NCI-H1417 (cell line): ENCODE measurements around the gene MCHR2.
A peak's percentile ranks its signal among the peaks of the same experiment; 100 is the strongest.
"Not testable (repeated sequence)": the region's sequence is repeated elsewhere in the genome, so short reads cannot be mapped to it uniquely, and the experiment has no call there.

Source experiments
- DNase-seq, 3 experiments: peaks; one replicate each; lab custom pipeline; 2025; lab: John Stamatoyannopoulos, UW

The MCHR2 gene, protein sequence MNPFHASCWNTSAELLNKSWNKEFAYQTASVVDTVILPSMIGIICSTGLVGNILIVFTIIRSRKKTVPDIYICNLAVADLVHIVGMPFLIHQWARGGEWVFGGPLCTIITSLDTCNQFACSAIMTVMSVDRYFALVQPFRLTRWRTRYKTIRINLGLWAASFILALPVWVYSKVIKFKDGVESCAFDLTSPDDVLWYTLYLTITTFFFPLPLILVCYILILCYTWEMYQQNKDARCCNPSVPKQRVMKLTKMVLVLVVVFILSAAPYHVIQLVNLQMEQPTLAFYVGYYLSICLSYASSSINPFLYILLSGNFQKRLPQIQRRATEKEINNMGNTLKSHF

DNA sequence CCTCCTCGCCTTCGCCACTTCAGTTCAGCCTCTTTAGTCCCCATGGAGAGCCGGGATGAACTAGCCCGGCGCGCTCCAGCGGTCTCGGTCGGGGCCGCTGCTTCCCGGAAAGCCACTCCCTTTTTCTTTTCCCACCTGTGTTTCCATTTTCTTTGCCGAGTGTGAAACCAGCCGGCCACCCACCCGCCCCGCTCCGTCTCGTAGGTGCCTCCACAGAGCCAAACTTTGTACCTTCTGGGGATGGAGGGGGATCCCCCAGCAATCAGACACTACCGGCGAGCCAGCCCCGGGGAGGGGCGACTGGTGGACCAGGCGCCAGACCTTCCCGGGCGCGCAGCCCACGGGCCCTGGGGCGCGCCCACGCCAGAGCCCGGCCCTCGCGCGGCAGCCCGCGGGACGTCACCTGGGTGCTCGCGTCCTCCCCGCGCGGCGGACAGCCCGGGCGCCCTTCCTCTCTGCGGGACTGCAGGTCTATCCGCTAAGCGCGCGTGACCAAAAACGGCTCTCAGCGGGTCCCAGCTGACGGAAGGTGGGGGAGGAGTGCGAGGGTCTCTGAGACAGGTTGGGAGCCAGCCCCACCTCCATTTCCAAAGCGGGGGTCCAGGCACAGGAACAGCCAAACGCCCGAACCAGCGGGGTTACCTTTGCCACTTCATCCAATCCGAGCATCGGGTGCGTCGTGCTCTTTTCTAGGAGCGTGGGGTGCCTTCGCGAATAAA, at the start of gene MCHR2:
Gene MCHR2, minus strand, starts transcription at position 691 of the 719 bp plus-strand sequence. CDS start 38,076 bp downstream, outside the sequence.
- DNase-seq, result no peak

DNA sequence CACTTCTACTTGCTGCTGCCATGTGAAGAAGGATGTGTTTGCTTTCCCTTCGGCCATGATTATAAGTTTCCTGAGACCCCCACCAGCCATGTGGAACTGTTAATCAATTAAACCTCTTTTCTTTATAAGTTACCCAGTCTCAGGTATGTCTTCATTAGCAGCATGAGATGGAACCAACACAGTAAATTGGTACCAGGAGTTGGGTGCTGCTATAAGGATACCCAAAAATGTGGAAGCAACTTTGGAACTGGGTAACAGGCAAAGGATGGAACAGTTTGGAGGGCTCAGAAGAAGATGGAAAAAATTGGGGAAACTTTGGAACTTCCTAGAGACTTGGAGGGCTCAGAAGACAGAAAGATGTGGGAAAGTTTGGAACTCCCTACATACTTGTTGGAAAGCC, 44.5 kb upstream of the MCHR2 start:
- DNase-seq, result not testable (repeated sequence)

DNA sequence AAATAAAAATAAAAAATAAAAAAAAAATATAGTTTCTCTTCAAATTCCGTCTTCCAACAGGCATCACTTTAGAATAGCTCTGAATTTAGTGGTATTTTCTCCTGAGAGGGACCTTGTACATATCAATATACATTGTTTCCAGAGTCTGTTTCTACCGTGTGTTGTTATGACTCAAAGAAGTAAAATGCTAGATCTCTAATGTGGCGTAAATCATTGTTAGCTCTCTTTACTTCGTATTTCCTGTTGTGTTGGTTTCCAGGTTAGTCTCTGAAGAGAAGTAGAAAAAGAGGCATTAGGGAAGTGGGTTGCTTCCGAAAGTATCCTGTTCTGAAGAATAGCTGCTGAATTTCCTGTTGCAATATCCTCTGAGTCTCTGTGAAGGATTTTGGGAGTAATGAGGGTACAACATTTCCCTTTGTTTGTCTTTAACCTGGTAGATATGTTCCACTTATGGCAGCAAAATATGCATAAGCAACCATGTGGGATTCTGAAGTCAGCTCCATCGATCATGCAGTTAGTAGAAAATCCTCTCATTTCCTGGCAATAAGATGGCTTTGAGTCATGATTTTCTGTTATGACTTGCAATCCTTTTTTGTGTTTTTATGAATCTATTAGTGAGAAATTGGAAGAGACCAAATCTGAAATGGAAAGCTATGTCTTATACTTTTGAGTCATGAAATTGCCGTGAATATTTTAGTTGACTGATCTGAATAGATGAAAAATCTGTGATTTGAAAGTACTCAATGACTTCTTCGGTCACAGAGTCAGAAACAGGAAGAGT, 42.0 kb upstream of the MCHR2 start:
- no peak for DNase-seq

DNA sequence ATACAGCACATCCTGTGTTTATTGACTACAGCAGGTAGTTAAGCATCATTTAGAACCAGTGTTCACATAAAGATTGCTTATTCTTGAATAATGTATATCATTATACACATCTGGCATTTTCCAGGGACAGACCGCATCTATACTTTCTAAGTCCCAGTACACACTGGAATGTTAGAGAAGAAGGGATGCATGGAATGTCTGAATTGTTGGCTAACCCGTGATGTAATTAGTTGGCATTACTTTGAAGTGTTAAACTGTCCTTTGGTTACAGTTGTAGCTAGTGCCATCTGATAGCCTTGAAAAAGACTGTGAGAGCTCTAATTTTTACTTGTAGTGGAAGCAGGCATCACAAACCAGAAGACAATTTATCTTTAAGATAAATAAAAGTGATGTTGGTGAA, 29.8 kb upstream of the MCHR2 start:
- DNase-seq, result no peak

DNA sequence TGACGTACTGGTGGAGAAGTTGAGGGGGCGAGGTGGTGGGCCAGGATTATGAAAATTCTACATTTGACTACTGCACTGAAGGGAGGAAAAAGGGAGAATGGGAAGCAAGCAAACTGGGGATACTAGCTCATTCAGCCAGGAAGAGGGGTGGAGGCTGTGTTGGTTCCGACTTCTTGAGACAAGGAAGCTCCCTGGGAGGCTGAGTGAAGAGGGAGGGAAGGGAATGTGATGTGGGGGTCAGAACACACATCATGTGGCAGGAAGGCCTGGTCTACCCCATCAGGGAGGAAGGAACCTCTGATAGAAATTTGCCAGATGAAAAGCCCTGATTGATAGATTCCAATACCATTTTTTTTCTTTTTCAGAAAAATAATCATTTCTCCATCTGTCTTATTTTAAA, 28.8 kb upstream of the MCHR2 start:
- DNase-seq, result no peak

DNA sequence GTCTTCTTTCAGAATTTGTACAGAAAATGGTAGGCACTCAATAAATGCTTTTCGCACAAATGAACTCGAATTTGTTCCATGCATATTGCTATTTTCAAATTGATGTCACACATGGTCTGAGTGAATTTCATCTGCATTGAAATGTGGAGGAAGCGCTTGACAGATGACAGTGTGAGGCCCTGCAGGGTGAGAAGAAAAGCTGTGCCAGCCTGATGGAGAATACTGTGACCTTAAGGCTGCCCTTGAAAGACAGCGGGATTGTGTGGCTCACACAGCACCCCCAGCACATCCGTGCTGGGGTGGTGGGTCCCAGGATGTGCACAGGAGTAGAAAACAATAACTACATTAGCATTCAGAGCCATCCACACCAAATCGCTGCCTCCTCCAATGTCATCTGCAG, 14.8 kb upstream of the MCHR2 start:
- no peak for DNase-seq

DNA sequence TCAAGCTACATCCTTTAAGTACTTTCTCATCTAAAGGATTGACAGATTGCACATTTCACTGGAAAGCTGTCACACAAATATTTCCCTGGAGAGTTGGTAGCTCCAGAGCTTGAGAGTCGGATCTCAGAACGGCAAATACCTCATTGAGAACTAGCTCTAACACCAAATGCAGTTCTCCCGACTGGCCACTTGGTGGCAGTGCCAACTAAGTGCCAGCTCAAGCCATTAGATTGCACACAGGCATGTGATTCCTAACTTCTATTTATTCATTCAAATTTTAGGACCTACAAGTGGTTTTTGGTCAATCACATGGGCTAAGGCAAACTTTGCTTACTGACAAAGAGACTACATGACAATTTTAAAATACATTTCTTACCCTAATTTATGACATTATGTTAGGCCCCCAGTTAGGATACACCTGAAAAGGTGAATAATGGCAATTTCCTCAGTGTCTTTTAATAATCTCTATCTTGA, 7.9 kb upstream of the MCHR2 start:
- peak; percentile 40 to 76 (median 54) for DNase-seq

DNA sequence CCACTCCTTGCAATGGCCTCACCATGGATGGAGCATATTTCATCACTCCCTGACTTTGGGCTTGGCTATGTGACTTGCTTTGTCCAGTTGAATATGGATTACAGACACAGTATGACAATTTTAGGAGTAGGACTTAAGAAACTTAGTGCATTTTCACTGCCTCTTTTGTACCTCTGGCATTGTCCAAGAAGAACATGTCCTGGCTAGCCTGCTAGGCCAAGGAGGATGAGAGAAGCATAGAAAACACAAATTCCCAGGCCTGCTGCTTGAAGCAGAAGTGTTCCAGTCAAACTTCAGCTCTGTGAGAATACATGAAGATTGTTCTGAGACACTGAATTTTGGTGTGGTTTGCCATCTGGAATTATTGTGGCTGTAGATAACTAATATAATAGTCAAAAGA, 3.1 kb upstream of the MCHR2 start:
- DNase-seq, result no peak

DNA sequence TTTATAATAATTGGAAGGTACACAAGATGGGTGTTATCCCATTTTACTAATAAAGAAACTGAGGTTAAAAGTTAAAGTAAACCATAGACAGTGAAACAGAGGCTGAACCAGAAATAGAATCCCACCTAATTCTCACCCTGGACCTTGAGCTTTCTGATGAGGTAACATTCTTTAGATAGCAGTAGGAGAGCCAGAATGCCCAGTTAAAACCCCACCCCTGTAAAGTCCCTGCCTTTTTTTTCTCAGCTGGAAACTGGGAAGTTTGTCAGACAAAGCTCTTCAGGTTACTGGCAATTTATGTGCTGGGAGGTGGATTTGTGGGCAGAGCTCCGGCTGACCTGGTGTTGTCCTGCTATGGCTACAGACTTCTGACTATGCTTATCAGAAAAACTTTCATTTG, 1.9 kb upstream of the MCHR2 start:
- DNase-seq, result no peak

DNA sequence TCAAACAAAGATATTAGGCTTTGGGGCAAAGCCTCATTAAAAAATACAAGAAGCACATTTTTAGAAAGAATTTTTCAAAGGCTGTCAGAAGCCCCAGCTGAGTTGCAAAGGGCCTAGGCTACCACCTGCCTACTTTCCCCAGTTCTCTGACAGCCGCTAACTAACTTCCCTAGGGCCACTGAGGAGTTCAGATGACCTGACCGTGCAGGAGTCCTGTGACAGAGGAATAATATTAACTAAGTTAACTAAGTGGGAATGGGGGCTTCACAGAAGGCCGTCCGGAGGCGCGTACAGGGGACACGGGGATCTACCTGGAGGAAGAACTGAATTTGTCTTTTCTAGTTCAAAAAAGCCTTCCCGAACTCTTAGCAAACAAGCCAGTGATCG, 884 bp downstream of the MCHR2 start:
- DNase-seq, result no peak

DNA sequence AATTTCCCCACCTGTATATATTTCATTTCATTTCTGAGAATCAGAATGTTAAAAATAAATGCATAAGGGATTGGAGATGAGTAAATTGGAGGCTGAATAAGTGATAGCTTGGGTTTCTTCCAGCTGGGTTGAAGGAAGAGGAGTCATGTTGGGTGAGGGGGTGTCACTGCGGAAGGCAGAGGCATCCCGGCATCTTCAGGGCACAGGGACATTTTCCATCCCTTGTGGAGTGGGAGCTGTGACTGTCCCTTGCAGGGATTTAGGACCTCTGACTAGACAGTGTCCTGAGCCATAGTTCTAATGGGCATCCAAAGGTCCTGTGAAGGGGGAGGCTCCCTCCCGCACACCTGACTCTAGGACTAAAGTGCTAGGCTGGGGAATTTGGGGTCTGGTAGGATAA, 2.1 kb downstream of the MCHR2 start:
- DNase-seq, result no peak

DNA sequence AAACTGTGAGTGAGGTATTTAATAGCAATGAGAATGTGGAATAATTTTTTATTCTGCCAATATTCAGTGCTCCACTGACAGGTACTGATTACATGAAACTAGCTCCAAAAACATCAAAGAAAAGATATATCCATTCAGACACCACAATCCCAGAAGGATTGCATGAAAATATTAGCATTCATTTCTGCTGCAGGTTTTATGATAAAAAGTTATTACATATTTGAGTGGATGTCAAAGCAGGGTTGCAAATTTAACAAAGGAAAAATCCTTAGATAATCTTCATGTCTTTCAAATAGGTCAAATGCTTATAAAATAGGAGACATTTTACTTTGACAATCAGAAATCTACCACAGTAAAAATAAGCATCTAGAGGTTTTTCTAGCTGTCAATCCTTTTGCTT, 13.3 kb downstream of the MCHR2 start:
- DNase-seq, result no peak

DNA sequence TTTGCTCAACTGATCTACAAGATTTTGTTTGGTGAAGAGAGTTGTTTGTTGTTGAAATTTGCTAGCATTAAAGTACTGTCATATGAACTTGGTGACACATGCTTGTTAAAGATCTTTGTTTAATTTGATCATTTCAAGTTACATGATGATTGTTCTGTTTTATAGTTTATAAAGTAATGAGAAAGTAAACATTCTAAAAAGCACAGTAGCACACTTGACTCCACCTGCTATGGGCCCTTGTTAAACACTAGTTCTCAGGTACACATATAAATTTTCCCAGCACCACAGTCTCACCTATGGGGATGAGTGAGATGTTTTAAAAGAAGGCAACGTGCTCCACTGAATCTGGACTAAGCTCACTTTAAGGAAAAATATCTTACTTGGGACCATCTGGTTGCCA, 14.1 kb downstream of the MCHR2 start:
- peak in 1 of 3 experiments; percentile 56 for DNase-seq

DNA sequence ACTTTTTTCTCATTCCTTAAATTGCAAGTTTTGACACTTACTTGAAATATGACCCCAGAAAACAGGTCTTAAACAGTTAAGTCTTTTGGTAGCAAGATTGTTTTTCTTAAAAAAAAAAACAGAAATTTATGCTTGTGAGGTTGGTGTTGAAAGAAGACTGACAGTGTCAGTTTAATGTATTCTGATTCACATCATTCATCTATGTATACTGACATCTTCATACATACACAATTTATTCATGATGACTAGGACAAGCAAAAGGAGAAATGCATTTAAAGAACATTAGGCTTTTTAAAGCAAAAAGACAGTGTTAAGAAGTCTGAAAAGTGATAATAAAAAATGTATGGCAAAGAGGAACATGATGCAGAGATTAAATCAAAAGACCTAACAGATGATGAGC, 27.0 kb downstream of the MCHR2 start:
- DNase-seq, result no peak

DNA sequence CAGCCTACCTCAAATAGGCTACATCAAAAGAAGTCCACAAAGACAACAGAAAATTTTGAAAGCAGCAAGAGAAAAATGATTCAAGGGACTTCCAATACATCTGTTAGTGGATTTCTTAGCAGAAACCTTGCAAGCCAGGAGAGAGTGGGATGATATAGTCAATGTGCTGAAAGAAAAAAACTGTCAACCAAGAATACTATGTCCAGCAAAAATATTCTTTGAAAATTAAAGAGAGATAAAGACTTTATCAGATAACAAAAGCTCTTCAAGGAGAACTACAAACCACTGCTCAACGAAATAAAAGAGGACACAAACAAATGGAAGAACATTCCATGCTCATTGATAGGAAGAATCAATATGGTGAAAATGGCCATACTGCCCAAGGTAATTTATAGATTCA, 34.0 kb downstream of the MCHR2 start:
- DNase-seq, result peak in 1 of 3 experiments; percentile 2

DNA sequence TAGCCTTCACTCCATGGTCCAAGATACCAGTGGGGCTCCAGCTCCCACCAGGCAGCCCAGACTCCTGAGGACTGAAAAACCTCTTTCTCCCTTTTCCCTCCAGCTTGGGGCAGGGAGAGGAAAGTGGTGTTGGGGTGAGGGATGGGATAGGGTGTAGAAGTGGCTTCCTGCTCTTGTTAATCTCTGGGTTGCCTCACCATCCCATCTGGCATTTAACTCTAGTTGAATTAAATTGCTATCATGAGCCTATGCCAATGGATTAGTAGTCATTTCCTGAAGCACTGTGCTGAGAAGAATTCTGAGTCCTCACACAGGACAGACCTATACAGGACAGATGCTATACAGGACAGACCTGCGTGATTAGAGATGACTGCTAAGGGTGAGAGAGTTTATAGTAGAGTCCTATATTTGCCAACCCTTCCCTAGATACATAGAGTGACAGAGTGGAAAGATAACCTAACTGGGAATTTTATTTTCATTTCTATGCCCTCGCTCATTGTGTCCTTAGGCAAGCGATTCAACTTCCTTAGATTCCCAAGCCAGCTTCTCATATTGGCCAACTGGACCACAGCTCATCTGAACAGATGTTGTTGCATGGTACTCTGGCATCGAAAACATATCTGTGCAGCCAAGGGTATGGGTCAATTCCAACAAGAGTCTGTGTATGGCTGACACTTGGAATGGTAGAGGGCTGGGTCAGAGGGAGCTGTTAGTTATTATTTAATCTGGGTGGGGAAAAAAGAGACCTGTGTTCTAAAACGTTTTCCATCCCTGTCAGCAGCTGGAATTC, 42.8 kb downstream of the MCHR2 start:
- DNase-seq, result no peak

DNA sequence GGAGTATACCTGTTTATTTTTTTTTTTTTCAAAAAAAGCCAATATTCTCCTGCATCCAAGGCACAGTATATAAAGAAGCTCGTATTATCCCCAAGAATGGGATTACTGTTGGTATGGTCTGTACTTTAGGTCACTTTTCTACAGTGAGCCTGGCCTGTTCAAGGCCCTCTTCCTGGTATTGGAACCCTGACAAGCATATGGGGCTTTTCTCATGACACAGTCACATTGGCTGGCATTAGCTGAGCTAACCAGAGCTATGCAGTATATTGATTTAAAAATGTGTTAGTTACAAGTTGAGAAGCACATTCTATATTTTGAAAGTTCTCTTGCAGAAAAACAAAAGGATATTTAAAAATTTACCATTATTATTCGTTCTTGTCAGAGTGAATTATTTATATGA, 48.0 kb downstream of the MCHR2 start:
- no peak for DNase-seq

DNA sequence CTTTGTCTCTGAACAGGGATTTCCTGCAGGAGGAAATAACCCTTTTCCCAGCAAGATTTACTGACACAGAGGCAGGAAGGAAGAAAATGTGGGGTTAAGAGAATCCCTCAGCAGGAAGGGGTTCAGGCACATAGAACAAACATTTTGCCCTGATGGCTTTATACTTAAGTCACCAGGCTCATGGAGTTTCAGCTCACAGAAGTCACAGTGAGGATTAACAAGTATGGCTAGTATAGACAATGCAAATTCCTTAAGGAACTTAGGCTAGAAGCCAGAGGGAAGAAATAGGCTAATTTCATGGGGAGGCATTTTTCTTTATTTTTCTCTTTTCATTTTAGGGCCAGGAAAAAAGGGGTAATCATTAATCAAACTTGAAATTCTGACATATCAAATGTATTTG, 50.2 kb downstream of the MCHR2 start:
- DNase-seq, result no peak

DNA sequence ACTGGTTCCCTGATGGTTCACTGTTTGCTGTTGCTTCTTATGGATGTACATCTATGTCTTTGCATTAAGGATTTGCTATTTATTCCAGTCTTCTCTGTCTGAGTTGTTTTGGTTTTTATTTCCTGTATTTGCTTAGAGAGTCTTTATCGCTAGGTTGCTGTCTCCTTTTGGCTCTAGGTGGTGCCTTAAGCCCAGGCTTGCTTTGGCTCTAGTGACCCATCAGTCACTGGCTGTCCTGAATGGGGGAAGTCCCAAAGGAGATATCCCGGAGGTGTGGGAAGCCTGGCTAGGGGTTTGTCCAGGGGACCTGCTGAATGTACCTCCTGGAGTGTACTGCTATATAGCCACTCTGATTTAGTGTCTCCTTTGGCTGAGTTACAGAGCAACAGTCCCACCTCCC, 53.4 kb downstream of the MCHR2 start:
- DNase-seq, result no peak

DNA sequence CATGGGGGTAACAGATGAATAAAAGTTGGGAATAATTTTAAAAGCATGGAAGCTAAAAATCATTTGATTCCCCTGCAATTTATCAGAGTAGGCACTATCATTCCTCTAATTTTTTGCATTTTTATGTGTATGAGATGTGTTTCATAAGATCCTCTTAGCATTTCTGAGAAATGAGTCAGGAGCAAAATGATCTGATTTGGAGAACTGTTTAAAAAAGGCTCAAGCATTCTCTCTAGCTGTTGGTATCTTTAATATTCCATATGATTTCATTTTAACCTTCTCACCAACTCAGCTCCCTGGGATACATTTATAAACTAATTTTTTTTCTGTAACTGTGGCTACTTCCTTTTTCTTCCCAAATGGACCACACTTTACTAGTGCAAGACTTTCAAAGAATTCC, 60.9 kb downstream of the MCHR2 start:
- DNase-seq, result no peak

DNA sequence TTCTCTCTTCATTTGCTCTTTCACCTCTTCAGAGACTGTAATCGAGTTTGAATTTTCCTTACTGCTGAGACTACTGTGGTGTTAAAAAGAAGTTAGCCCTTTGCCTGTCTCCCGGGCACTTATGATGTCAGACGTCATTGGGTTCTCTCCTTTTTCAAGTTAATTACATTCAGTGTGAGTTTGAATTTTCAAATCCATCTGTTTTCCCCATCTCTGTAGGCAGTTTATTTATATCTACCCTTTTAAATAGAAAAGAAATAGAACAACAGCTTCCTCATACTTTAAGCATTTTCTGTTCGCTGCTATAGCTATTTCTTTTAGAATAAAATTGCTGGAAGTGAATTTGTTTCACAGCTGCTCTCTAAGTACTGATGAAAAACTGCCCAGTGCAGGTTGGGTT, 81.4 kb downstream of the MCHR2 start:
- no peak for DNase-seq
